Stimulated activated CD4-positive, alpha-beta T cell treated with anti-CD3 and anti-CD28 coated beads, Interleukin-15, amount 100 ng/mL, for 48 hours (primary cell): Measurements from ENCODE around the gene RANBP9.

Experiments
- DNase-seq, 2 donors: peaks; one replicate each; pipeline ENCODE4 v3.0.0-alpha.2; 2020; ENCODE audit warnings: low read depth in 2 of 2

The RANBP9 gene

DNA sequence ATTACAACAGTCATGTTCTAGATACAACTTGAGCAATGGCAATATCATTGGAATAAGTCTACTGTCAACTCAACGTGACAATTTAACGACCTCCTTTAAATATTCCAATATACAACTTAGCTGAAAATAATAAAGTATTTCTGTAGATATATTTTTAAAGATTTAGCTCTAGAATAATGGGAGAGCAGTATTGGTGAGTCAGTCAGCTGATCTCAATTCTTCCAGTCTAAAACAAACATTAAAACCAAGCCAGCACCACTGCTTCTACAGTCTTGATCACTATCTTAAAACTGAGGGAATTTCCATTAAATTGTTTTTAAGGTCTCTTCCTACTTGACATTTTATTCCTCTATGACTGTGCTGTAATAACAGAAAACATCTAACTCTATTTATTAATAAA, 58.3 kb downstream of the RANBP9 start:
- DNase-seq, result no peak

DNA sequence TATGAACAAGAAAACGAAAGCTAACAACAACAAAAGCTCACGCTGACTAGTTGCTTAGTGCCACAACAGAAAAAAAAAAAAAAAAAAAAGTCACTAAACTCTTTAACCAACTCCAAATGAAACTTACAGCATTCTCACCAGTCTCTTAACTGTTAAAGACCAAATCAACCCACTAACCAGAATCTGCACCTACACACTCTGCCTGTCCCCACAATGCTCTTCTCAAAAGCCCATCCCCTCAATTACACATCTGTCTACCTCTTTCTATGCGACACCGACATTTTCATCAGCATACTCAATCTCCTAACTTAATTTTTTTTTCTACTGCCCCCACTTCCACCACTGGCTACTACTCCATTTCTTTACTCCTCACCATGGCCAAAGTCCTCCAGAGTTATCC, 62.2 kb downstream of the RANBP9 start:
- DNase-seq, result no peak

DNA sequence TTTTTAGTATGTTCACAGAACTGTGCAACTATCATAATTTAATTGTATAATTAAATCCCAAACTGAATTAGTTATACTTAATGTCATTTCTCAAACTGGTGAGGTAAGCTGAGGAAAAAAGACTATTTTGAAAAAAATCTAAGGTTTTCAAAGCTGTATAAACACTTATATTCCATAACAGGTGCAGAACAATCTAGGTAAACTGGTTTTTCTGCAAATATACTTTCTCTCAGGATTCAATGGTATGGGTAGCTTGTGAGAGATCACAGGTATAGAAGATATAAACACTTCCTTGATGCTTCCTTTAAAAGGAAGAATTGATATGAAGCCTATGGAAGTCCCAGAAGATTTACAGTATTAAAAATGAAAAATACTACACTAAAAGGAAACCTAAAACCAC, 62.8 kb downstream of the RANBP9 start:
- DNase-seq, result no peak

DNA sequence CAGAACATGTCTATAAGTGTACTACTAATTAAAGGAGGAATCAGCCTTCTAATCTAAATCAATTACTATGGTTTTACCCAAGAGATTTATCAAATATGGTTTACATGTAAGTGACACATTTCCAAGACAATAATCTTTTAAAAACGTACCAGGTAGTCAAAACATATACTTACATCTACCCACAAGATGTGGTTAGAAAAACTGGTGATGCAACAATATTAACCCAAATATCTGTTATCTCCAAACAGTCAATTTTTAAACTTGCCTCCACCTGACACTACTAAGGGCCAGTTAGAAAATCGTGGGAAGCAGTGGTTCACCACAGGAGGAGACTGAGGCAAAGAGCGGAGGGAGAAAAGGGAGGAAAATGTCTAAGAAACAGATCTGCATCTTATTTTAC, 68.5 kb downstream of the RANBP9 start:
- DNase-seq, result no peak

DNA sequence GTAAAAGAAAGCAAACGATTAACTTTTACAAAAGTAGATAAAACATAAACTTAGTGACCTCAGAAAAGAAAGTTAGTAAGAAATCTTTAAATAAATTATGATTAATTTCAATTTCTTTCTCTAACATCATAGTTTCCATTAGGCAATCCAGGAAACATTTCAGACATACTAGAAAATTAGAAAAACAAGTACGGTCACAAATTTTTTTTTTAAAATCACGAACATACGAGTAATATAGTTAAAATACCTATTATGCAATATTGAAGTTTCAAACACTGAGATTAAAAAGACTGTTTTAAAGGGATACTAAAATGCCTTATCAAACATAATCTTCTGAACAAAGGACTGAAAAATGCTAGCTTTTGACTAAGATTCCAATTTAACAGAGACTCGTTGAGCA, 70.3 kb downstream of the RANBP9 start:
- no peak for DNase-seq

DNA sequence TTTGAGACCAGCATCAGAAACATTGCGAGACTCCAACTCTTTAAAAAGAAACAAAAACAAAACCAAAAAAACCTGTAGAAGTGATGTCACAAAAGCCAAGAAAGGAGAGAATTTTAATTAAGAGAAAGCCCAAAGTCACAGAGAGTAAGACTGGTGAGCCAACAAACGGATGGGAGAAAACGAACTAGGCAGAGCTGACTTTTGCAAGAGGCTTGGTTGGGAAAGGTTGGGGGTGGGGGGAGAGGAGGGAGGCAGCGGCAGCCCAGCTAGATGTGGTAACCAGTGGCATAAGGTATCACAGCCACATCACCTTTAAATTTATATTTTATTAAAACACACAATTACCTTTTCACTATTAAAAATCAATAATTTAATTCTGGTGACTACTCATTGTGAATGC, 73.0 kb downstream of the RANBP9 start:
- DNase-seq, result no peak

DNA sequence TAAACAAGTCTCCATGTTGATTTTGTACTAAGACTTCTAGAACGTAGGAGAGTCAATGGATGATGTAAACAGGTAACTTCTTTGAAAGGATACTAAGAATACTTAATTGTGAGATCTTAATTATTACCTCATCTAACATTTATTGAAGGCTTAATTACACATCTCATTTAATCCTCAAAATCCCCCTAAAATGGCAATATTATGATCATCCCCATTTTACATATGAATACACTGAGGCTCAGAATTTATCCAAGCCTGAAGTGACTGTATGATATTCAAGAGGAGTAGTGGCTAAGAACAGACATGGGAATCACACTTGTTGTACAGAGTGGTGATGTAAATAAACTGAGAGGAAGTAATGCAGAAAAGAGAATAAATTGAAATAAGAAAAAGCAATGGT, 73.6 kb downstream of the RANBP9 start:
- no peak for DNase-seq

DNA sequence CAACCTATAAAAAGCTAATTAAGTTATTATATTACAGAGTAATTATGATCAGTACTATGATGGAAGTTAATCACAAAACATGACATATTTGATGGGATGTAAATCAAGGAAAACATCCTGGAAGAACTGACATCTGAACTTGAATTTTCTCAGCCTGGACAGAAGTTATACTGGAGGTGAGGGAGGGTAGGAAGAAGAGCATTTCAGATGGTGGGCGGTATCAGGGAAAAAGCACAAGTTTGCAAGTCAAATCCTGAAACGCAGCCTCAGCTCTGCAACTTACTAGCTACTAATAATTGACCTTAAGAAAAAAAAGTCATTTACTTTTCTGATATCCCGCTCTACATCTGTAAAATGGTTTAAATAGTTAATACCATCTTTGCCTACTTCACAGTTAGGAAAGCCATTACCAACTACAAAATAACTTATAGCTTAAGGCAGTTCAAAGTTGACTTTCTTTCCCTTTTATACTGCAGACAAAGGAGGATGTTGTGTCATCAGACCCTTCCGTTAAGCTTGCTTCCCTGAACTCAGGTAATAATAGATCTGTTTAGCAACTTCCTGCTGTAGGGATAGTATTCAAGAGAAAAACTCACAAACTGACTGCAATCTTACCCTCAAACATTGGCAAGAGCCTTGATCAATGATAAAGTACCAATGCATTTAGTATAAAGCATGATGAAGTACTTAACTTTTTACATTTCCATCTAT, 75.5 kb downstream of the RANBP9 start:
- no peak for DNase-seq

DNA sequence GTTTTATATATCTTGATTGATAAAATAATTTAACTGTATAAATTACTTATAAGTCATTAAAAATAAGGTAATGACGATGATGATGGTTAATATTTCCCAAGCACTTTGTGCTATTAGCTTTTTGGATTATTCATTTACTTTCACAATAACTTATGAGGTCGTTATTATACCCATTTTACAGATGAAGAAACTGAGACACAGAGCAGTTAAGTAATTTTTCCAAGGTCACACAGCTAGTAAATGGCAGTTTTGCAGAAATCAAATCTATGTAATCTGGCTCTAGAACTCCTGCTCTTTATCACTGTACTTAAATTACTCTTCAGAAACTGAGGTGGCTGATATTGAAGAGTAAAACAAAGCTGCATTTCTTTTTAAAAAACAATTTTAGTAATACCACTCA, 78.3 kb downstream of the RANBP9 start:
- DNase-seq, result no peak

DNA sequence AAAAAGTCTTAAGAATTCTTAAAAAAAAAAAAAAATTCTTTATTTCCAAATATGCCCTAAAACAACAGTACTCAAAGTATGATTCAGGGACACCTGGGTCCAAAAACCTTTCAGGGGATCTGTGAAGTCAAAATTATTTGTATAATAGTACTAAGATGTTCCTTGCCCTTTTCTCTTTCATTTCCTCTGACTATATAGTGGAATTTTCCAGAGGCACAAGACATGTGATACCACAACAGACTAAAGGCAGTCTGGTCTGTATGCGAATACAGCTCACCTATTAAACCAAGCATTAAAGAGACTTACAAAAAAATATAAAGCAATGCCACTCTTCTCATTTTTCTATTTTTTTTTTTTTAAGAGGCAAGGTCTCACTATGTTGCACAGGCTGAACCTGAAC, 81.1 kb downstream of the RANBP9 start:
- DNase-seq, result no peak

DNA sequence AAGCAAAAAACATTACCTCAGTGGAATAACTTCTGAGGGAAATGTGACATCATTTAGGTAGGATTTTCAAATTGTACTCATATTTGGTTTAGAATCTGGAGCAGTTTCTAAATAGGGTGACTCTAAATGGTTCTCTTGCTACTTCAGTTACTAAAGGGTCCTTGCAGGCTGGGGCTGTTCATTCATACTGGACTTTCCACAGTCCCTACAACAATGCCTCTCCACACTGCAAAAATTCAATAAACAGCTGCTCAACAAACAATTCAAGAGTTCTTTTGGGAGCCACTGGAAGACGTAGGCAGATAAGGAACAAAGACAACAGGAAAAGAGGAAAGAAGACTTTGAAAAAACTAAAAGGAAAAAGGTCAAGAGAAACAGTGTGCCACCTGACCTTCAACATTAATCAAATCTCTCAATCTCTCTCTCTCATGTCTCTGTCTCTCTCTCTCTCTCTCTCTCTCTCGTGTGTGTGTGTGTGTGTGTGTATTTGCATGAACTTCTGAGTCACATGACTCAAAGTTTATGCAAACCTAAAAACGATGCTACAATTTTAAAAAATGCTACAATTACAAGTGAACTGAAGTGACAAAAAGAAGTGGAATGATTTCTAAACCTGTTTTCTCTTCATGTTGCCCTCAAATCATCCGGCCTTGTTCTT, 82.0 kb downstream of the RANBP9 start:
- DNase-seq, result no peak

DNA sequence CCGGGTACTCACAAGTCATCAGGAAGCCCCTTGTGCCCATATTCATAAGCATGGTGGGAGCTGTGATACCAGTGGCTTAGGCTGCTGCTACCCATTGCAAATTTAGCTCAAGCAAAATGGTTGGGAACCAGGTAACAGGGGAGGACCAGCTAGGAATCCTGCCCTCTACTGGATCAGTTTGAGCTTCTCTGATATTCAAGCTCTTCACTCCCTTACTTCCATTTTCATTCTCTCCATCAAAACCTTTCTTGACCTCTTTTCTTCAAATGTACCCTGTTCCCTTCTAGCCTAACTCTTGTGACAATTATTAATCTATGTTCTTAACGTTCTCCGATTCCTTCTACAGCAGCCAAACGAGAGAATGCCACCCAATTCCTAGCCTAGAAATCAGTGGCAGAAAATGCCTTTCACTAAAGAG, 86.8 kb downstream of the RANBP9 start:
- DNase-seq, result no peak

DNA sequence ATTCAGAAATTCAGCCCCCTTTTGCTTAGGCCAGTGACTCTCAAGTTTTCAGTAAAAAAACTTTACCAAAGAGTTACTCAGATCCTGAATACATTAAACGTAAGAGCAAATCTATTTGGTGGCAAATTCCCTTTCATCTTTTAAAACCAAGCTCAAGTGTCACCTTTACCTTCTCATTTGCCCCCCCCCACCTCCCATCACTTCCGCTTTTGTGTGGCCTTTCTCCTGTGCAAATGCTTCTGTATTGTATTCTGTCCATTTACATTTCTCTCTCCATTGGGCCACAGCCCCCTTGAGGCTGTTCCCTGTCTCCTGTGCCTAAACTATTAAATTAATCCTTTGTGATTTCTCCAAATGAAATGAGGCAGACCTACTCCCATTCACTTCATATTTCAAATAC, 94.6 kb downstream of the RANBP9 start:
- no peak for DNase-seq

DNA sequence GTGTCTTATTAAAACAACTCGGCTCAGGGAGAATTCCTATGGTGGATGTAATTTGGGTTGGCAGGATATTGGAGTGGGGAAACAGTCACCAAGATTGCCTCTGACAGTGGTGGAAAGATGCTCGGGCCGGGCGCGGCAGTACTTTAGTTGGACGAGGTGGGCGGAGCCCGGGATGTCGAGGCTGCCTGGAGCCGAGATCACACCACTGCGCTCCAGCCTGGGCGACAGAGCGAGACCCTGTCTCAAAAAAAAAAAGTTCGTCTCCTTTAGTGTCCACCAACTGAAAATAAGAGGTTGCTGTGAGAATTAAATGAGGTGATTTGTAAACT, 95.9 kb downstream of the RANBP9 start:
- DNase-seq, result peak in 1 of 2 donors; percentile 24

DNA sequence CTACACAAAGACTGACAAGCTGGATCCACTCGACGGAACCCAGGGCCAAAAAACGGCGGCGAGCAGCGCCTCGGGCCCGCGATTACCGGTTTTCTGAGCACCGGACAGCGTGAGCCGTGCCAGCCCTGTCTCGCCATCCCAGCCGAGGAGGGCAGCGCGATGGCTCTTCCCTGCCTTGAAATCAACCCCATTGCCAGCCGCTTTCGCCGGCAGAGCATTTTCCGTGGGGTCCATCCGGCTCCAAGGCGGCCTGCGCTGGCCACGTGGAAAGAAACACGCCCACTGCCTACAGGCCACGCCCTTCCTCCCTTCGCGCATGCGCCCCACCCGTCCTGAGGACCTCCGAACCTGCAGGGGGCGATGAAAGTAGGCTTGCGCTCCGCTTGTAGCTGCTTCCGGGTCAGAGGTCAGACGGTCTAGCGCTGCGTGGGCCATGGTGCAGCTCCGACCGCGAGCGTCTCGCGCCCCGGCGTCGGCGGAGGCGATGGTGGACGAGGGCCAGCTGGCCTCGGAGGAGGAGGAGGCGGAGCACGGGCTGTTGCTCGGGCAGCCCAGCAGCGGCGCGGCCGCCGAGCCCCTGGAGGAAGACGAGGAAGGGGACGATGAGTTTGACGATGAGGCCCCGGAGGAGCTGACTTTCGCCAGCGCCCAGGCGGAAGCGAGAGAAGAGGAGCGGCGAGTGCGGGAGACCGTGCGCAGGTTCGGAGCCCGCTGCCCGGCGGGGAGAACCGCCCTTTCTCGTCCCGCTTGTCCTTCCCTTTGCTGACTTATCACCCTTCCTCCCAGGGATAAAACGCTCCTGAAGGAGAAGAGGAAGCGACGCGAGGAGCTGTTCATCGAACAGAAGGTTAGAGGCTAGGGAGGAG, 96.5 kb downstream of the RANBP9 start, which contains the start of gene NOL7:
Gene NOL7 (plus strand): TSS at position 410 of the 866 bp plus-strand sequence. CDS start 24 bp downstream, at position 434.
- peak; percentile 98 for DNase-seq

DNA sequence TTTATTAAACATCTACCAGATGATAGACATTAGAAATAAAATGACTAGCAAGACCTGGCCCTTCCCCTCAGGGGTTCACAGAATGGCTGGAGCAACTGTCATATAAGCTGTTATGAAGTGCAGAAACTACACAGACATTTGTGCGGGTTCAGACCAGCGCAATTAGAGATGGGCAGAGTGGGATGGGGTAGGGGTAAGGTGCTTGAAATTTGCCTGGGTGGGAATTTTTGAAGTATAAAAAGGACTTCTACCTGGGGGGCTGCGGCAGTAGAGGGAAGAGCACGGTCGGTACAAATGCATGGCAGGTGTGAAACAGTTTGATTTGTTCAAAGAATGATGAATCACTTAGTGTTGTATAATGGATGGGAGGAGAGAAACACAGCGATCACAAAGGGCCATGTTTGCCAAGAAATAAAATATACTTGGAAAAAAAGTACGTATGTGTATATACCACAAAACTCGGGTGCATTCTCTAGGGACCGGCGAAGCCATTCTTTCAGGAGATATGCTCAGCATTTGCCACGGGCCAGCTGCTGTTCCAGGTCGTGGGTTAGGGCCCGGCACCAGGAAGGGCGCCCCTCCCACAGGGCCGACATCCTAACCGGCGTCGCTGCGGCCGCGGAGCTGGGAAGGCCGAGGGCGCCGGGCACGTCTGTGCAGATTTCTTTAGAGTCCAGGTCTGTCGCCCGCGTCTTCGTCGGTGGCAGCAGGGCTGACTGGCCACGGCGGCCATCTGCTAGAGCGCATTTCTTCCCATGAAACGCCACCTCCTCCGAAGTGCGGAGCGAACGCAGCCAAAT, 97.3 kb downstream of the RANBP9 start:
- DNase-seq, result peak in 1 of 2 donors; percentile 10

DNA sequence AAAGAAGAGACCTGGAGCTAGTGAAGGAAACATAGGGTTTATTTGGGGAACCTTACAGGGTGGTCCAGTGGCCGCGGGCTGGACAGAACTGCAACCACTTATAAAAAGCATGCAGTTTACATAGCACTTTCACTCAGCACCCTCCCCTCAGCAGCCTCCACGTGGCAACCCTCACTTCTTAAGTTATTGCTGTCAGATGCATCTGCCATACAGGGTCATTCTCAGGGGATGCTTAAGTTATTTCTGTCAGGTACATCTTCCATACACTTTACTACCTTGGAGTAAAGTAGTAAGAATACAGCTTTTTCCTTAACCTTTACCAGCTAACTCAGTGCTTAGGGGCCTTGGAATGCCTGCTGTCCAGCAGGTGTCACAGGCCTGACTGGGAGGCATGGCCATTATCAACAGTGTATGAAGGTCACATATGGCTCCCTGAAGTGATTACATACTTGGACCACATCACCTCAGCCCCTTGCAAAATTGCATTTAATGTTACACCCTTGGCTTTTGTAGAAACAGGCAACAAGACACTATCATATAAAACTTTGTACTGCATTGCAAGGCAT, 98.5 kb downstream of the RANBP9 start:
- no peak for DNase-seq

DNA sequence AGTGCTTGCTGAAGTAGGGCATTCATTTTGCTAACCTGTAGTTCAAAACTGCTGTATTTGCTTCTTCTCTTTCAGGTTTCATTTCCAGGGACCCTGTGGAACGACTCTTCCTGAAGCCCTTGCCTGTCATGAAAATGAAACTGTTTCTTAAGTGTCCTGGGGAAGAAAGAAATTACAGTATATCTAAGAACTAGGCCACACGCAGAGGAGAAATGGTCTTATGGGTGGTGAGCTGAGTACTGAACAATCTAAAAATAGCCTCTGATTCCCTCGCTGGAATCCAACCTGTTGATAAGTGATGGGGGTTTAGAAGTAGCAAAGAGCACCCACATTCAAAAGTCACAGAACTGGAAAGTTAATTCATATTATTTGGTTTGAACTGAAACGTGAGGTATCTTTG, 99.9 kb downstream of the RANBP9 start:
- no peak for DNase-seq

DNA sequence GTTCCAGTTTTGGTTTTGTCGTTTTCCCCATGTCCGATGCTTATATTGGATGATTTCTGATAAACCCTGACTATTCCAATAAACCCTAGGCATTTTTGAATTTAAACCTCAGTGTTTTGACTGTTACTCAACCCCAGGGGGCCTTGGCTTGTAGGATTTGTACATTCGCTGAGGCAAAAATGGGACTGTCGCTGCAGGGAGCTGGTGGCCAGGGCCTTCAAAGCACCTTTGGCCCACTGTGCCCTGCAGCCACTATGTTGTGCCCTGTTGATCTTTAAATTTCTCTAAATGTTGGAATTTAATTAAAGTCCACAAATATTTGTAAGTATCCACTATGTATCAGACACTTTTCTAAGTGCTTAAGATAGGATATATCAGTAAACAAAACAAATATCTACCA, 106.0 kb downstream of the RANBP9 start:
- no peak for DNase-seq

DNA sequence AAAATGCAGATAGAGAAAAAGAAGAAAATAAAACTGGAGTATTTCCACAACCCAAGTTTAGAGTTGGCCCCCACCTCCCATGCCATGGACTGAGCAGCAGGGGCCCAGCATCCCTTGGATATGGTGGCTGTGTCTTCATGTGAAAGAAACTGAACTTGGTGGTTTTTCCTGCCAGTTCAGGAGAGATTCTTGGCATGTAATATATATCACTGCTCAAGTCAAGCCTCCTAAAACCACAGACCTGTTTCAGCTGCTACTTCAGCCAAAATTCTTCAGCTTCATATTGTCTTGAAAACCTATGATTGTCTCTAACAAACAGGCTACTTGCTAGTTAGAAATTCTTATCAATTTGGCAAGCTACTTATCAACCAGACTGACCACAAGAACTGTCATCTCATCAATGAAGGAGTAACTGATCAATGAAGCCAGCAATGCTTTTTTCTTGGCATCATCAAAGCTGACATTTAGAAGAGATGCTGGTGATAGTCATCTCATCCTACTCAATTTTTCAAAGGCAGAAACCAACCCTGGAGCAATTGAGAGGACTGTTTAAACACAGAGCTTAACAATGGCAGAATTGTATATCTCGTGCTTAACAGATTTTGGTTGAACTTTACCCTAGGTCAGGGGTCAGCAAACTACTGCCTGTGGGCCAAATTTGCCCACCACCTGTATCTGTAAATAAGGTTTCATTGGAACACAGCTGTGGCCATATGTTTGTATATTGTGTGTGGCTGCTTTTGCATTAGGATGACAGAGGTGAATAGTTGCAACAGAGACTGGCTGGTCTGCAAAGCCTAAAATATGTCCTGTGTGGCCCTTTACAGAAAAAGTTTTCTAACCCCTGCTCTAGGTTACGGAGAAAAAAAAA, 106.9 kb downstream of the RANBP9 start:
- DNase-seq, result no peak

DNA sequence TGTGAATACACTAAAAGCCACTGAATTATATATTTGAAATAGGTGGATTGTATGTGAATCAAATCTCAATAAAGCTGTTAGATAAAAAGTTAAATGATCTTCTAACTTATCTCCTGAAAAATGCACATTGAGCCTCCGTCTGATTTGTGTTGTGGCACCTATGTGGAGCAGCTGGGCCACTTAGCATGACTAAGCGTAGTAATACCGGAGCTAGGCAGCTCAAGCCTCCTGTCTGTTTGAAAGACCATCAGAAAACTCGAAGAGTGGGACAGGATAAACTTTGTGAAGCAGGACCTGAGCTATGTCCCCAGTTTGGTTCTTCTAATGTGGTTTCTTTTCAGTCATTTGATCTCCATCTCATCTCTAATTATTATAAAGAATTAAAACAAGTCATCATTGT, 107.5 kb downstream of the RANBP9 start:
- no peak for DNase-seq
